HCT116 (cell line): Measurements from ENCODE around the gene ZDHHC23. TPM values are rescaled to one million over a fixed set of nuclear protein-coding genes. Genes with fewer than 3 reads are reported as not detected.

Experiments
- ATAC-seq: fragments of 200-7000 bp; cut with Tn5 transposase; 2 replicates; pipeline ENCODE4 v1.9.1; 2020; ENCODE audit warnings: mild to moderate bottlenecking, moderate library complexity
- BruUV-seq: library from RNA; stranded (reverse); fragments of 400-500 nt; replicated peaks from 2 replicates; lab custom pipeline; 2021; lab: Mats Ljungman, UMichigan
- CTCF ChIA-PET: fragments of 300-600 bp; sonication (Branson Sonifier 250); formaldehyde crosslinking; loops from one replicate; lab custom pipeline; 2021; ENCODE audit warnings: antibody characterized with exemption; lab: Charles Lee
- POLR2A ChIA-PET: fragments of 300-600, 350-600 bp; sonication (Branson Sonifier 250); formaldehyde crosslinking; loops from one replicate; lab custom pipeline; 2021; ENCODE audit warnings: antibody characterized with exemption; lab: Charles Lee
- RAD21 ChIA-PET, 2 experiments: fragments of 300-600 bp; sonication (Branson Sonifier 250); formaldehyde crosslinking; loops; one replicate each; lab custom pipeline; 2023; ENCODE audit warnings: low total read pairs in 2 of 2; ENCODE audit not compliant: uncharacterized antibody in 2 of 2, unreplicated experiment in 2 of 2, low non-redundant PET in 1 of 2; lab: Charles Lee
- DNase-seq: peaks from one replicate; pipeline ENCODE4 v3.0.0-alpha.2; 2010; ENCODE audit warnings: low read depth, low spot score
- H2AFZ ChIP-seq: fragments of 200-600 bp; shearing (Covaris generic), sonication (generic); 2 replicates; pipeline ENCODE4 v1.6.1; 2017; ENCODE audit warnings: low read depth, mixed run types, mixed read lengths, antibody characterized with exemption, low read length; ENCODE audit not compliant: poor library complexity, severe bottlenecking
- H3K27ac ChIP-seq: 2 replicates; pipeline ENCODE4 v1.5.1; 2012; ENCODE audit warnings: low read depth, low read length
- H3K27me3 ChIP-seq: fragments of 200-600 bp; sonication (generic); 2 replicates; pipeline ENCODE4 v1.6.1; 2016; ENCODE audit warnings: mixed run types, low read length, mixed read lengths; ENCODE audit not compliant: insufficient read depth
- H3K36me3 ChIP-seq, 2 experiments: fragments of 200-500 bp in 1 of 2; fragments of 200-600 bp in 1 of 2; sonication (Bioruptor generic) in 1 of 2; sonication (generic) in 1 of 2; 2 replicates each; pipeline versions ENCODE4 v1.5.1 to v1.6.1; 2014 to 2016; ENCODE audit warnings: low read length in 2 of 2, inconsistent platforms in 1 of 2, mixed read lengths in 1 of 2, mixed run types in 1 of 2; ENCODE audit not compliant: insufficient read depth in 2 of 2, control insufficient read depth in 1 of 2
- H3K4me1 ChIP-seq, 2 experiments: fragments of 200-600 bp in 1 of 2; sonication (generic) in 1 of 2; 2 replicates each; pipeline versions ENCODE4 v1.5.1 to v1.6.1; 2012 to 2017; ENCODE audit warnings: low read length in 2 of 2, inconsistent platforms in 1 of 2, mild to moderate bottlenecking in 1 of 2, mixed read lengths in 1 of 2, mixed run types in 1 of 2, moderate library complexity in 1 of 2; ENCODE audit not compliant: insufficient read depth in 2 of 2, control insufficient read depth in 1 of 2
- H3K4me2 ChIP-seq: fragments of 200-600 bp; sonication (generic); 2 replicates; pipeline ENCODE4 v1.6.1; 2017; ENCODE audit warnings: mixed run types, low read length, mixed read lengths
- H3K4me3 ChIP-seq, 2 experiments: fragments of 200-600 bp in 1 of 2; sonication (generic) in 1 of 2; replicated peaks in 1 of 2; 2 replicates each; pipeline ENCODE4 v1.5.1; 2011 to 2016; ENCODE audit warnings: low read length in 2 of 2, control low read depth in 1 of 2, low read depth in 1 of 2, mild to moderate bottlenecking in 1 of 2, mixed read lengths in 1 of 2, mixed run types in 1 of 2
- H3K79me2 ChIP-seq: fragments of 200-600 bp; sonication (generic); 2 replicates; pipeline ENCODE4 v1.6.1; 2017; ENCODE audit warnings: mild to moderate bottlenecking, mixed run types, low read length, moderate library complexity, mixed read lengths; ENCODE audit not compliant: insufficient read depth
- H3K9ac ChIP-seq: fragments of 200-600 bp; sonication (generic); 2 replicates; pipeline ENCODE4 v1.6.1; 2016; ENCODE audit warnings: low read length, mixed read lengths
- H3K9me2 ChIP-seq: fragments of 200-600 bp; sonication (generic), shearing (Covaris generic); 2 replicates; pipeline ENCODE4 v1.6.1; 2017; ENCODE audit warnings: mixed run types, mild to moderate bottlenecking, moderate library complexity; ENCODE audit not compliant: insufficient read depth
- H3K9me3 ChIP-seq, 2 experiments: fragments of 200-500 bp in 1 of 2; fragments of 200-600 bp in 1 of 2; sonication (Bioruptor generic) in 1 of 2; sonication (generic) in 1 of 2; 2 replicates each; pipeline ENCODE4 v1.6.1; 2014 to 2017; ENCODE audit warnings: low read length in 2 of 2, mixed read lengths in 2 of 2, inconsistent platforms in 1 of 2, low read depth in 1 of 2, mild to moderate bottlenecking in 1 of 2, mixed run types in 1 of 2, moderate library complexity in 1 of 2; ENCODE audit not compliant: control insufficient read depth in 1 of 2, insufficient read depth in 1 of 2
- H4K20me1 ChIP-seq: fragments of 200-600 bp; sonication (generic), shearing (Covaris generic); 2 replicates; pipeline ENCODE4 v1.6.1; 2017; ENCODE audit warnings: mixed run types, mild to moderate bottlenecking, moderate library complexity; ENCODE audit not compliant: insufficient read depth
- CBX3 ChIP-seq: IDR thresholded peaks from 2 replicates; pipeline ENCODE4 v1.6.1; 2012; ENCODE audit warnings: low read depth
- EGR1 ChIP-seq: IDR thresholded peaks from 2 replicates; pipeline ENCODE4 v1.6.1; 2012; ENCODE audit warnings: low read depth
- EZH2 ChIP-seq: fragments of 200-600 bp; sonication (generic); IDR thresholded peaks from 2 replicates; pipeline ENCODE4 v1.6.1; 2017; ENCODE audit warnings: antibody characterized with exemption, mixed run types
- EZH2phosphoT487 ChIP-seq: fragments of 200-600 bp; IDR thresholded peaks from 2 replicates; pipeline ENCODE4 v1.6.1; 2018; ENCODE audit warnings: antibody characterized with exemption, borderline replicate concordance
- POLR2A ChIP-seq: IDR thresholded peaks from 2 replicates; pipeline ENCODE4 v1.7.0; 2011; ENCODE audit warnings: borderline replicate concordance; ENCODE audit not compliant: insufficient read depth, insufficient read length; ENCODE audit errors: extremely low read depth
- RAD21 ChIP-seq: IDR thresholded peaks from 2 replicates; pipeline ENCODE4 v1.6.1; 2012; ENCODE audit warnings: low read depth, mild to moderate bottlenecking
- SIN3A ChIP-seq: IDR thresholded peaks from 2 replicates; pipeline ENCODE4 v1.6.1; 2012; ENCODE audit warnings: low read depth
- SP1 ChIP-seq: IDR thresholded peaks from 2 replicates; pipeline ENCODE4 v1.6.1; 2012; ENCODE audit warnings: low read depth
- SRF ChIP-seq: IDR thresholded peaks from 2 replicates; pipeline ENCODE4 v1.6.1; 2012; ENCODE audit warnings: low read depth
- TCF7L2 ChIP-seq: IDR thresholded peaks from 2 replicates; pipeline ENCODE4 v1.7.0; 2011; ENCODE audit warnings: borderline replicate concordance, inconsistent platforms; ENCODE audit not compliant: insufficient read depth, insufficient read length; ENCODE audit errors: extremely low read depth
- YY1 ChIP-seq: IDR thresholded peaks from 2 replicates; pipeline ENCODE4 v1.6.1; 2011; ENCODE audit warnings: low read length, low read depth, moderate library complexity, mild to moderate bottlenecking; ENCODE audit not compliant: insufficient replicate concordance; ENCODE audit errors: extremely low read depth
- ZFX ChIP-seq: fragments of 450-650 bp; IDR thresholded peaks from 2 replicates; pipeline ENCODE4 v1.6.1; 2017
- ZNF274 ChIP-seq: fragments of 200-500 bp; sonication (Bioruptor generic); IDR thresholded peaks from 2 replicates; pipeline ENCODE4 v1.6.1; 2014; ENCODE audit warnings: mild to moderate bottlenecking, low read depth, low read length, inconsistent platforms
- intact Hi-C: fragments of 100-400 bp; cut with micrococcal nuclease; formaldehyde crosslinking; loops from 2 replicates; pipeline ENCODE4 v1.10.0; 2022
- total RNA-seq: library from RNA; stranded (reverse); gene quantifications from one replicate; pipeline ENCODE4 v1.2.1, GENCODE V29; 2021; ENCODE audit not compliant: unreplicated experiment
- TF ChIP-seq, protein P1 (sequence below): IDR thresholded peaks from 2 replicates; pipeline ENCODE4 v1.6.1; 2012; ENCODE audit warnings: low read depth
- TF ChIP-seq, protein P2 (sequence below), 3 experiments: fragments of 200-600 bp in 1 of 3; sonication (generic) in 1 of 3; IDR thresholded peaks in 2 of 3; conservative IDR thresholded peaks in 1 of 3; 2 replicates each; pipeline ENCODE4 v1.5.1; 2012 to 2017; ENCODE audit warnings: low read depth in 2 of 3, low read length in 2 of 3, antibody characterized with exemption in 1 of 3, borderline replicate concordance in 1 of 3, control low read depth in 1 of 3, mild to moderate bottlenecking in 1 of 3, mixed read lengths in 1 of 3, mixed run types in 1 of 3, moderate library complexity in 1 of 3; ENCODE audit not compliant: insufficient read depth in 1 of 3

Gene ZDHHC23
- total RNA-seq, 1 experiment from 2014 or later, result 22.8 TPM

DNA sequence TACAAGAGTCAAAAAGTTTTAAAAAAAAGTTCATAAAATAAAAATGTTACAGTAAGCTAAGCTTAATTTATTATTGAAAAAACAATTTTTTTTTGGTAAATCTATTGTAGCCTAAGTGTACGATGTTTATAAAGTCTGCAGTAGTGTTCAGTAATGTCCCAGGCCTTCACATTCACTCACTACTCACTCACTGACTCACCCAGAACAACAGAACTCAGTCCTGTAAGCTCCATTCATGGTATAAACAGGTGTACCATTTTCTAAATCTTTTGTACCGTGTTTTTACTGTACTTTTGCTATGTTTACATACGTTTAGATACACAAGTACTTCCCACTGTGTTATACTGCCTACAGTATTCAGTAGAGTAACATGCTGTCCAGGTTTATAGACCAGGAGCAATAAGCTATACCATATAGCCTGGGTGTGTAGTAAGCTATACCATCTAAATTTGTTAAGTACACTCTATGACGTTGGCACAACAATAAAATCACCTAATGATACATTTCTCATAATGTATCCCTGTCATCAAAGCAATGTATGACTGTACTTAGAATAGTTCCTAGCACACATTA lies 41.2 kb upstream of the ZDHHC23 start:
- Histone ChIP-seq H3K79me2 (no peaks in the 10 kb centered on the region), H3K27ac (no peak overlapping the region), H3K9me3 (no peaks in the 10 kb centered on the region), H2AFZ (no peak overlapping the region), H3K9me2 (no peaks in the 10 kb centered on the region), H3K9ac (no peak overlapping the region), H3K4me3 (no peak overlapping the region), H4K20me1 (no peaks in the 10 kb centered on the region), H3K4me1 (no peaks in the 10 kb centered on the region), H3K36me3 (no peaks in the 10 kb centered on the region)
- CTCF ChIA-PET, result interaction anchor here (0.9 to 1.1 kb wide), 2 partner anchors 62 to 170 kb away, joined by 3 read pairs; no protein-coding TSS in a partner anchor
- no TSS peak for BruUV-seq
- ATAC-seq, result no peak
- RAD21 ChIA-PET, result no interaction called here
- intact Hi-C loops, result no loop called here
- DNase-seq, result no peak
- POLR2A ChIA-PET, result no interaction called here
- TF ChIP-seq, protein P1, sequence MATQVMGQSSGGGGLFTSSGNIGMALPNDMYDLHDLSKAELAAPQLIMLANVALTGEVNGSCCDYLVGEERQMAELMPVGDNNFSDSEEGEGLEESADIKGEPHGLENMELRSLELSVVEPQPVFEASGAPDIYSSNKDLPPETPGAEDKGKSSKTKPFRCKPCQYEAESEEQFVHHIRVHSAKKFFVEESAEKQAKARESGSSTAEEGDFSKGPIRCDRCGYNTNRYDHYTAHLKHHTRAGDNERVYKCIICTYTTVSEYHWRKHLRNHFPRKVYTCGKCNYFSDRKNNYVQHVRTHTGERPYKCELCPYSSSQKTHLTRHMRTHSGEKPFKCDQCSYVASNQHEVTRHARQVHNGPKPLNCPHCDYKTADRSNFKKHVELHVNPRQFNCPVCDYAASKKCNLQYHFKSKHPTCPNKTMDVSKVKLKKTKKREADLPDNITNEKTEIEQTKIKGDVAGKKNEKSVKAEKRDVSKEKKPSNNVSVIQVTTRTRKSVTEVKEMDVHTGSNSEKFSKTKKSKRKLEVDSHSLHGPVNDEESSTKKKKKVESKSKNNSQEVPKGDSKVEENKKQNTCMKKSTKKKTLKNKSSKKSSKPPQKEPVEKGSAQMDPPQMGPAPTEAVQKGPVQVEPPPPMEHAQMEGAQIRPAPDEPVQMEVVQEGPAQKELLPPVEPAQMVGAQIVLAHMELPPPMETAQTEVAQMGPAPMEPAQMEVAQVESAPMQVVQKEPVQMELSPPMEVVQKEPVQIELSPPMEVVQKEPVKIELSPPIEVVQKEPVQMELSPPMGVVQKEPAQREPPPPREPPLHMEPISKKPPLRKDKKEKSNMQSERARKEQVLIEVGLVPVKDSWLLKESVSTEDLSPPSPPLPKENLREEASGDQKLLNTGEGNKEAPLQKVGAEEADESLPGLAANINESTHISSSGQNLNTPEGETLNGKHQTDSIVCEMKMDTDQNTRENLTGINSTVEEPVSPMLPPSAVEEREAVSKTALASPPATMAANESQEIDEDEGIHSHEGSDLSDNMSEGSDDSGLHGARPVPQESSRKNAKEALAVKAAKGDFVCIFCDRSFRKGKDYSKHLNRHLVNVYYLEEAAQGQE, result no peak
- TF ChIP-seq EZH2 (no peak), YY1 (no peak)
- TF ChIP-seq, all 23 proteins: peak for 0
- Histone ChIP-seq H3K4me2 (no peak overlapping the region), H3K27me3 (no peaks in the 10 kb centered on the region)

DNA sequence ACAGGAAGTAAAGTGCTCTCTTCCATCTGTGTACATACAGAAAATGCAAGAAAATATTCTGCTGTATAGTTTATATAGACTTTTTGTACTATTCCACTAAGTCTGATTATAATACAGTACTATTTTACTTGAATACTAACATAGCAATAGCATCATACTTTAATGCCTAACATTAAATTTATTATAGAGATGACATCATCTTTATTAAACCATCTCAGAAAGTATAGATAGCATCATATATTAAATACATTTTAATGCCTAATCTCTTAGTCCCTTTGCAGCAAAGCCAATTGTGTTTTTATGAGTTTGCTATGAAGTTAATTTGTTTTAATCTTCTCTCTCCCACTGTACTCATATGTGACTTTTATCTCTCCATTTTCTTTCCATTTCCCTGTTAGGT lies 39.7 kb upstream of the ZDHHC23 start:
- Histone ChIP-seq H3K9ac (no peak overlapping the region), H3K9me3 (no peaks in the 10 kb centered on the region), H3K36me3 (no peaks in the 10 kb centered on the region), H3K27ac (no peak overlapping the region), H3K27me3 (no peaks in the 10 kb centered on the region), H3K4me3 (no peak overlapping the region), H3K9me2 (no peaks in the 10 kb centered on the region), H3K4me2 (no peak overlapping the region), H3K4me1 (peaks cover 0 to 4% of the 10 kb centered on the region in 2 experiments; a peak in 1 of 4 replicates), H2AFZ (no peak overlapping the region), H3K79me2 (no peaks in the 10 kb centered on the region), H4K20me1 (no peaks in the 10 kb centered on the region)
- no peak for ATAC-seq
- intact Hi-C loops, result no loop called here
- ChIA-PET POLR2A (no interaction called here), RAD21 (interaction anchor here in 1 of 2 experiments (0.6 kb wide), 1 partner anchor 889 kb away, joined by 3 read pairs; a partner anchor contains a TSS), CTCF (interaction anchor here (1.1 to 1.6 kb wide), 2 partner anchors 64 kb away, joined by 3 to 5 read pairs; no protein-coding TSS in a partner anchor)
- no peak for DNase-seq
- no TSS peak for BruUV-seq
- TF ChIP-seq RAD21 (no peak), EZH2phosphoT487 (no peak), EZH2 (no peak), ZFX (no peak), SIN3A (no peak), EGR1 (no peak), ZNF274 (no peak), SRF (no peak), TCF7L2 (no peak), SP1 (no peak), CBX3 (no peak), YY1 (no peak), POLR2A (no peak)
- TF ChIP-seq, protein P2, sequence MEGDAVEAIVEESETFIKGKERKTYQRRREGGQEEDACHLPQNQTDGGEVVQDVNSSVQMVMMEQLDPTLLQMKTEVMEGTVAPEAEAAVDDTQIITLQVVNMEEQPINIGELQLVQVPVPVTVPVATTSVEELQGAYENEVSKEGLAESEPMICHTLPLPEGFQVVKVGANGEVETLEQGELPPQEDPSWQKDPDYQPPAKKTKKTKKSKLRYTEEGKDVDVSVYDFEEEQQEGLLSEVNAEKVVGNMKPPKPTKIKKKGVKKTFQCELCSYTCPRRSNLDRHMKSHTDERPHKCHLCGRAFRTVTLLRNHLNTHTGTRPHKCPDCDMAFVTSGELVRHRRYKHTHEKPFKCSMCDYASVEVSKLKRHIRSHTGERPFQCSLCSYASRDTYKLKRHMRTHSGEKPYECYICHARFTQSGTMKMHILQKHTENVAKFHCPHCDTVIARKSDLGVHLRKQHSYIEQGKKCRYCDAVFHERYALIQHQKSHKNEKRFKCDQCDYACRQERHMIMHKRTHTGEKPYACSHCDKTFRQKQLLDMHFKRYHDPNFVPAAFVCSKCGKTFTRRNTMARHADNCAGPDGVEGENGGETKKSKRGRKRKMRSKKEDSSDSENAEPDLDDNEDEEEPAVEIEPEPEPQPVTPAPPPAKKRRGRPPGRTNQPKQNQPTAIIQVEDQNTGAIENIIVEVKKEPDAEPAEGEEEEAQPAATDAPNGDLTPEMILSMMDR (IDR thresholded peaks at IDR 0.05 in 2 of 3, conservative IDR thresholded peaks at IDR 0.05 in 1 of 3; ENCODE audit: borderline replicate concordance in 1 of 3, insufficient read depth in 1 of 3, low read depth in 2 of 3, low read length in 2 of 3), result no peak
